Mesenchymal stem cell (in vitro differentiated cells and primary cell): ENCODE measurements around the gene DRP2. TPM values are rescaled to one million over a fixed set of nuclear protein-coding genes. Genes with fewer than 3 reads are reported as not detected.
"Not testable (repeated sequence)": the region's sequence is repeated elsewhere in the genome, so short reads cannot be mapped to it uniquely, and the experiment has no call there.

ENCODE experiments used
- DNase-seq: peaks from one replicate; pipeline ENCODE4 v3.0.0-alpha.2; 2013
- H2AFZ ChIP-seq: one replicate; pipeline ENCODE4 v1.6.1; 2013; ENCODE audit warnings: low read depth, mild to moderate bottlenecking, control low read depth, inconsistent platforms, low read length, moderate library complexity
- H2AK5ac ChIP-seq: 2 replicates; pipeline ENCODE4 v1.6.1; 2013; ENCODE audit warnings: low read length, moderate library complexity, mild to moderate bottlenecking, inconsistent platforms; ENCODE audit not compliant: severe bottlenecking
- H2BK120ac ChIP-seq: one replicate; pipeline ENCODE4 v1.6.1; 2013; ENCODE audit warnings: low read depth, mild to moderate bottlenecking, inconsistent platforms, low read length, moderate library complexity
- H2BK12ac ChIP-seq, 2 experiments: one replicate each; pipeline ENCODE4 v1.6.1; 2013; ENCODE audit warnings: inconsistent platforms in 2 of 2, low read length in 2 of 2, mild to moderate bottlenecking in 2 of 2, moderate library complexity in 2 of 2, control low read depth in 1 of 2
- H2BK15ac ChIP-seq: one replicate; pipeline ENCODE4 v1.6.1; 2013; ENCODE audit warnings: mild to moderate bottlenecking, low read depth, inconsistent platforms; ENCODE audit not compliant: poor library complexity, severe bottlenecking
- H2BK5ac ChIP-seq: 2 replicates; pipeline ENCODE4 v1.6.1; 2013; ENCODE audit warnings: low read depth, mild to moderate bottlenecking, low read length, control low read depth, inconsistent platforms; ENCODE audit not compliant: poor library complexity, severe bottlenecking
- H3K14ac ChIP-seq, 2 experiments: one replicate each; pipeline ENCODE4 v1.6.1; 2013; ENCODE audit warnings: inconsistent platforms in 2 of 2, low read length in 2 of 2, control low read depth in 1 of 2, mild to moderate bottlenecking in 1 of 2, moderate library complexity in 1 of 2
- H3K18ac ChIP-seq, 2 experiments: one replicate each; pipeline ENCODE4 v1.6.1; 2013; ENCODE audit warnings: inconsistent platforms in 2 of 2, low read length in 2 of 2, control low read depth in 1 of 2, low read depth in 1 of 2, mild to moderate bottlenecking in 1 of 2
- H3K23ac ChIP-seq, 2 experiments: one replicate each; pipeline ENCODE4 v1.6.1; 2013; ENCODE audit warnings: inconsistent platforms in 2 of 2, low read length in 2 of 2, mild to moderate bottlenecking in 2 of 2, moderate library complexity in 2 of 2, control low read depth in 1 of 2
- H3K27ac ChIP-seq: 2 replicates; pipeline ENCODE4 v1.5.1; 2013; ENCODE audit warnings: mild to moderate bottlenecking, moderate library complexity, low read length, control low read depth, inconsistent platforms; ENCODE audit not compliant: poor library complexity, severe bottlenecking
- H3K27me3 ChIP-seq, 2 experiments: 2 replicates each; pipeline versions ENCODE4 v1.6.1 to v1.7.0; 2013; ENCODE audit warnings: low read length in 2 of 2, mild to moderate bottlenecking in 2 of 2, moderate library complexity in 2 of 2, control low read depth in 1 of 2, inconsistent platforms in 1 of 2; ENCODE audit not compliant: control insufficient read depth in 1 of 2, insufficient read depth in 1 of 2
- H3K36me3 ChIP-seq, 2 experiments: 2 replicates each; pipeline versions ENCODE4 v1.6.1 to v1.7.0; 2013; ENCODE audit warnings: low read length in 2 of 2, control low read depth in 1 of 2, inconsistent platforms in 1 of 2, low read depth in 1 of 2, mild to moderate bottlenecking in 1 of 2; ENCODE audit not compliant: insufficient read depth in 2 of 2, control insufficient read depth in 1 of 2
- H3K4ac ChIP-seq, 2 experiments: one replicate each; pipeline ENCODE4 v1.6.1; 2013; ENCODE audit warnings: inconsistent platforms in 2 of 2, low read length in 2 of 2, mild to moderate bottlenecking in 2 of 2, moderate library complexity in 2 of 2, control low read depth in 1 of 2, low read depth in 1 of 2
- H3K4me1 ChIP-seq: 2 replicates; pipeline ENCODE4 v1.6.1; 2013; ENCODE audit warnings: low read depth, low read length, control low read depth; ENCODE audit not compliant: control insufficient read depth, insufficient read depth
- H3K4me2 ChIP-seq: 2 replicates; pipeline ENCODE4 v1.6.1; 2013; ENCODE audit warnings: low read length, mild to moderate bottlenecking, inconsistent platforms; ENCODE audit not compliant: poor library complexity, severe bottlenecking
- H3K4me3 ChIP-seq, 2 experiments: 2 replicates each; pipeline versions ENCODE4 v1.5.1 to v1.7.0; 2013; ENCODE audit warnings: low read length in 2 of 2, mild to moderate bottlenecking in 2 of 2, control low read depth in 1 of 2, low read depth in 1 of 2; ENCODE audit not compliant: insufficient read depth in 1 of 2
- H3K79me1 ChIP-seq: replicated peaks from 2 replicates; pipeline ENCODE4 v1.6.1; 2013; ENCODE audit warnings: mild to moderate bottlenecking, control low read depth, low read length, inconsistent platforms; ENCODE audit not compliant: poor library complexity, severe bottlenecking
- H3K9ac ChIP-seq: 2 replicates; pipeline ENCODE4 v1.7.0; 2013; ENCODE audit warnings: mild to moderate bottlenecking, low read length, moderate library complexity
- H3K9me3 ChIP-seq: 2 replicates; pipeline ENCODE4 v1.7.0; 2013; ENCODE audit warnings: mild to moderate bottlenecking, low read length; ENCODE audit not compliant: control insufficient read depth
- H4K8ac ChIP-seq: one replicate; pipeline ENCODE4 v1.6.1; 2013; ENCODE audit warnings: inconsistent platforms, mild to moderate bottlenecking, low read length, moderate library complexity
- H4K91ac ChIP-seq: one replicate; pipeline ENCODE4 v1.6.1; 2013; ENCODE audit warnings: mild to moderate bottlenecking, low read length, inconsistent platforms
- WGBS: methylation state at CpG from one replicate; pipeline ENCODE4 v1.1.7; 2013; ENCODE audit warnings: mixed read lengths; 5-methylcytosine and 5-hydroxymethylcytosine counted together
- small RNA-seq: library from polyadenylated mRNA; stranded (forward); fragments of <200 nt; extraction: miRNeasy Mini kit (QIAGEN cat#:217004); gene quantifications from one replicate; pipeline ENCODE3, GENCODE V24; 2013; ENCODE audit warnings: low read depth

The DRP2 gene

GRCh38 chrX:101290957-101291603 is 71.5 kb downstream of the DRP2 start, which contains the start of gene TAF7L:
Gene TAF7L (minus strand): TSS chrX:101291334. CDS start chrX:101287543, 3,791 bp downstream.
- no peak for DNase-seq
- H3K18ac ChIP-seq = no peak within 1 kb of the TSS
- H3K79me1 ChIP-seq = no peaks in the 10 kb centered on the region
- no peak within 1 kb of the TSS for H3K14ac ChIP-seq
- H3K27ac ChIP-seq = no peak within 1 kb of the TSS
- H2AFZ ChIP-seq = no peak within 1 kb of the TSS
- no peak within 1 kb of the TSS for H4K91ac ChIP-seq
- no peak within 1 kb of the TSS for H3K4me2 ChIP-seq
- no peak within 1 kb of the TSS for H3K23ac ChIP-seq
- no peak within 1 kb of the TSS for H2BK5ac ChIP-seq
- no peak within 1 kb of the TSS for H3K4ac ChIP-seq
- H2BK12ac ChIP-seq = no peak within 1 kb of the TSS
- H3K4me3 ChIP-seq = peak within 1 kb of the TSS in 1 of 2 experiments; percentile 49
- peaks cover 0 to 7% of the 10 kb centered on the region in 2 experiments for H3K27me3 ChIP-seq
- H2BK15ac ChIP-seq = no peak within 1 kb of the TSS
- H3K9me3 ChIP-seq = no peaks in the 10 kb centered on the region
- 97% methylated on average over 52 of the region's 75 CpGs for WGBS
- H3K4me1 ChIP-seq = no peaks in the 10 kb centered on the region
- H2AK5ac ChIP-seq = no peak within 1 kb of the TSS
- H2BK120ac ChIP-seq = no peak within 1 kb of the TSS
- no peak within 1 kb of the TSS for H3K9ac ChIP-seq
- H3K36me3 ChIP-seq = peaks cover 0 to 3% of the 10 kb centered on the region in 2 experiments
- no peak within 1 kb of the TSS for H4K8ac ChIP-seq

- not testable (repeated sequence) for H2BK15ac ChIP-seq, H4K91ac ChIP-seq, H4K8ac ChIP-seq, H3K36me3 ChIP-seq, H3K23ac ChIP-seq, H2BK12ac ChIP-seq, H3K9ac ChIP-seq, H2BK5ac ChIP-seq, H3K27me3 ChIP-seq, H2BK120ac ChIP-seq, H3K9me3 ChIP-seq, H3K18ac ChIP-seq, H3K79me1 ChIP-seq, H3K4me2 ChIP-seq, H2AFZ ChIP-seq, H3K4me3 ChIP-seq, H3K14ac ChIP-seq, H3K4ac ChIP-seq, H3K27ac ChIP-seq, H3K4me1 ChIP-seq, DNase-seq, H2AK5ac ChIP-seq
- WGBS = 88% methylated on average over 1 of the region's 3 CpGs
Observed at GRCh38 chrX:101295603-101296002, 76.0 kb downstream of the DRP2 start.

GRCh38 chrX:101303790-101304189 is 84.2 kb downstream of the DRP2 start:
- Histone ChIP-seq H3K36me3 (no peaks in the 10 kb centered on the region), H3K79me1 (no peaks in the 10 kb centered on the region), H2BK15ac (no peak overlapping the region), H2BK12ac (no peak overlapping the region), H3K9ac (no peak overlapping the region), H3K14ac (no peak overlapping the region), H3K23ac (no peak overlapping the region), H3K27ac (no peak overlapping the region), H2BK120ac (no peak overlapping the region), H3K4me1 (no peaks in the 10 kb centered on the region), H3K4me2 (no peak overlapping the region), H4K8ac (no peak overlapping the region), H2AFZ (no peak overlapping the region), H4K91ac (no peak overlapping the region), H3K4me3 (no peak overlapping the region), H3K9me3 (no peaks in the 10 kb centered on the region), H2AK5ac (no peak overlapping the region), H3K4ac (no peak overlapping the region), H3K27me3 (peaks cover 0 to 6% of the 10 kb centered on the region in 2 experiments), H2BK5ac (no peak overlapping the region), H3K18ac (no peak overlapping the region)
- no CpG with 5 or more reads among the region's 1 CpG for WGBS
- no peak for DNase-seq

Small RNA genes within 50 kb of the gene (small RNA-seq; reads per million reads assigned to genes)
- not detected for gene Z70280.1
